Coronary artery (tissue), 2 donors: ENCODE data around the gene UCN.
A peak's percentile ranks its signal among the peaks of the same experiment; 100 is the strongest.
"Not testable (repeated sequence)": the region's sequence is repeated elsewhere in the genome, so short reads cannot be mapped to it uniquely, and the experiment has no call there.

ENCODE experiments used
- DNase-seq: peaks from one replicate; pipeline ENCODE4 v3.0.0-alpha.2; 2017; ENCODE audit warnings: low spot score
- H3K27ac ChIP-seq, 2 donors: fragments of 200-600 bp; sonication (generic); one replicate each; pipeline ENCODE4 v1.5.1; 2016 to 2019
- H3K4me3 ChIP-seq: fragments of 200-600 bp; sonication (generic); 2 replicates; pipeline ENCODE4 v1.5.1; 2016; ENCODE audit warnings: mild to moderate bottlenecking, moderate library complexity
- TF ChIP-seq, protein P1 (sequence below): fragments of 200-600 bp; sonication (generic); IDR thresholded peaks from one replicate; pipeline ENCODE4 v1.5.1; 2019; ENCODE audit warnings: antibody characterized with exemption

Gene UCN

DNA sequence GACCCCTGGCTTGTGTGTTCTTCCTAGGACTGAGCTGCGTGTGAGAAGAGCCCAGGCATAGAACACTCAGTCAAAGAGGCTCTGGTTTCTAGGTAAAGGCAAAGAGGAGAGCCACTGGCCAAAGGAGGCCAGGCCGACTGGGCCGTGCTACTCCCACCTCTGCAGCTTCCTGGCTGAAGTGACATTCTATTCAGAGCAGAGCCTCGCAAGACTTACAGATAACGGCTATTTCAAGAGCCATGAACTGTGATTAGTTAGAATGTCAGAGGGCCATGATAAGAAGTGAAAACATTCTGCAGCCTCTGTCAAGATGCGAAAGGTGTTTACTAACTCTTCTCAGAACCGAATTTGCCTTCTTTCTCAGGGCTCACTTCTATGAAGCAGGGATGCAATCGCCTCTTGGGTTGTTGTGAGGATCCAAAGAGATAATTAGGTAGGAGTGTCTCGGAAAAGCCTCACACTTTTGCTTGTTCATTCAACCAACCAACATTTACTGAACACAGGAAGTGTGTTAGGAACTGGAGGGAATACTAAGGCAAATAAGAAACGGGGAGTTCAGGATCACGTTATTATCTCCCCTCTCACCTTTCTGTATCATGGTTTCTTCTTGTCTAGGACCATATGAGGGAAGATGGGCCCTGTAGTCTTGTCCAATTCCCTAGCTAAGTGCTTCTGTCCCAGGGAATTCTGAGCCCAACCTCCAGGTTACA lies 36.5 kb downstream of the UCN start:
- Histone ChIP-seq H3K4me3 (no peak overlapping the region), H3K27ac (no peak overlapping the region)
- no peak for DNase-seq
- TF ChIP-seq, protein P1, sequence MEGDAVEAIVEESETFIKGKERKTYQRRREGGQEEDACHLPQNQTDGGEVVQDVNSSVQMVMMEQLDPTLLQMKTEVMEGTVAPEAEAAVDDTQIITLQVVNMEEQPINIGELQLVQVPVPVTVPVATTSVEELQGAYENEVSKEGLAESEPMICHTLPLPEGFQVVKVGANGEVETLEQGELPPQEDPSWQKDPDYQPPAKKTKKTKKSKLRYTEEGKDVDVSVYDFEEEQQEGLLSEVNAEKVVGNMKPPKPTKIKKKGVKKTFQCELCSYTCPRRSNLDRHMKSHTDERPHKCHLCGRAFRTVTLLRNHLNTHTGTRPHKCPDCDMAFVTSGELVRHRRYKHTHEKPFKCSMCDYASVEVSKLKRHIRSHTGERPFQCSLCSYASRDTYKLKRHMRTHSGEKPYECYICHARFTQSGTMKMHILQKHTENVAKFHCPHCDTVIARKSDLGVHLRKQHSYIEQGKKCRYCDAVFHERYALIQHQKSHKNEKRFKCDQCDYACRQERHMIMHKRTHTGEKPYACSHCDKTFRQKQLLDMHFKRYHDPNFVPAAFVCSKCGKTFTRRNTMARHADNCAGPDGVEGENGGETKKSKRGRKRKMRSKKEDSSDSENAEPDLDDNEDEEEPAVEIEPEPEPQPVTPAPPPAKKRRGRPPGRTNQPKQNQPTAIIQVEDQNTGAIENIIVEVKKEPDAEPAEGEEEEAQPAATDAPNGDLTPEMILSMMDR = no peak

DNA sequence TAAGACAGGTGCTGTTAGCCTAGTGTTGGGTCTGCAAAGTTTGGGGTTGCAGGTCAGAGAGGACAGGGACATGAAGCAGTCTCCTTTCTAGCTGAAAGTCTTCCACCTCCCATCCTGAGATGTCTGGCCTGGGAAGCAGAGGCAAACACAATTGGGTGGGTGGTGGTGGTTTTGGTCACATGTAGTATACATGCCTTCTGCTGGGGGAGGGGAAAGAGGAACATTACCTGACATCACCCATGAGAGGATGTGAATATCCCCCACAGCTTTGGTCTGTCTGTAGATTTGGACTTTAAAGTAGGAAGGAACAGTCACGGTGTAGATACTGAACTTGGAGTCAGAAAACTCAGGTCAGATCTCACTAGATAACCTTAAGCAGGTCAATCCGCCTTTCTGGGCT lies 37.6 kb downstream of the UCN start:
- TF ChIP-seq, protein P1 = no peak
- H3K27ac ChIP-seq = no peak overlapping the region
- no peak overlapping the region for H3K4me3 ChIP-seq
- no peak for DNase-seq

DNA sequence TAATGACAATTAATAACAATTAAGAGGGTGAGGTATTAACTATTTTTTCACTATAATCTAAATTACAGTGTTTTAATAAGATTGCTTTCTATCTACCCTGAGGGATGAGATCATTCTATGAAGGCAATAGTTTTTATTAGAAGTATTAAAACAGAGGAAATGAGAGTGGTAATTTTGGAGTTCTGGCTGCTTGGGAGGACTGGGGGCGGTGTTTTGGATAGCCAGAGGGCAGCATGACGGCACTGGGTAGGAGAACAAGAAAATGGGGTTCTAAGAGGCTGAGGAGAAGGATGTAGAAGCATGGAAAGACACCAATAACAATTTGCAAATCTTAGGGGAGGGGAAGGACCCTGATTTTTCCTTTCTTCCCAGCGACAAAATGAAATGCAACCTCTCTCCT lies 38.1 kb downstream of the UCN start:
- DNase-seq = no peak
- H3K4me3 ChIP-seq = no peak overlapping the region
- TF ChIP-seq, protein P1 = no peak
- H3K27ac ChIP-seq = no peak overlapping the region

DNA sequence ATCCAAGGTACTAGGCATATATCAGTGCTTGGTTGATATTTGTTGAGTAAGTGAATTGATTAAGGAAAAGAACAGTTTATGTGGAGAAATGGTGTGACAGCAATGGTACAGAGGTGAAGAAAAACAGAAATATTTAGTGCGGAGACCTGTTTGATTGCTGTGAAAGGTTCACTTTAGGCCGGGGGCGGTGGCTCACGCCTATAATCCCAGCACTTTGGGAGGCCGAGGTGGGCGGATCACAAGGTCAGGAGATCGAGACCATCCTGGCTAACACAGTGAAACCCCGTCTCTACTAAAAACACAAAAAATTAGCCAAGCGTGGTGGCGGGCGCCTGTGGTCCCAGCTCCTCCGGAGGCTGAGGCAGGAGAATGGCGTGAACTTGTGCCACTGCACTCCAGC lies 39.9 kb downstream of the UCN start:
- H3K4me3 ChIP-seq, DNase-seq, H3K27ac ChIP-seq: not testable (repeated sequence)

DNA sequence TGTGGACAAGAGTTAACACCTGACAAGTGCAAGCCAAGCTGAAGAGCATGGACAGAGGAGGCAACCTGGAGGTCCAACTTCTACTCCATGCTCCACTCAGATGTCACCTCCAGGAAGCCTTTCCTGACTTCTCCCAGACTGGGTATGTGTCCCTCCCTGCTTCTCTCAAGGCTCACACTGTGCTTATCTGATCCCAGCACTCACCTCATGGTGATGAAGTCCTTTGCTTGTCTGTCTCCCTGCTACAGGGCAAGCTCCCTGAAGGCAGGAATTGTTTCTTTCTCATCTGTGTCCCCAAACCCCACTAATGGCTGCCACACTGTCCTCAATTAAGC lies 42.7 kb downstream of the UCN start:
- TF ChIP-seq, protein P1 = no peak
- H3K27ac ChIP-seq = no peak overlapping the region
- no peak for DNase-seq
- H3K4me3 ChIP-seq = no peak overlapping the region

DNA sequence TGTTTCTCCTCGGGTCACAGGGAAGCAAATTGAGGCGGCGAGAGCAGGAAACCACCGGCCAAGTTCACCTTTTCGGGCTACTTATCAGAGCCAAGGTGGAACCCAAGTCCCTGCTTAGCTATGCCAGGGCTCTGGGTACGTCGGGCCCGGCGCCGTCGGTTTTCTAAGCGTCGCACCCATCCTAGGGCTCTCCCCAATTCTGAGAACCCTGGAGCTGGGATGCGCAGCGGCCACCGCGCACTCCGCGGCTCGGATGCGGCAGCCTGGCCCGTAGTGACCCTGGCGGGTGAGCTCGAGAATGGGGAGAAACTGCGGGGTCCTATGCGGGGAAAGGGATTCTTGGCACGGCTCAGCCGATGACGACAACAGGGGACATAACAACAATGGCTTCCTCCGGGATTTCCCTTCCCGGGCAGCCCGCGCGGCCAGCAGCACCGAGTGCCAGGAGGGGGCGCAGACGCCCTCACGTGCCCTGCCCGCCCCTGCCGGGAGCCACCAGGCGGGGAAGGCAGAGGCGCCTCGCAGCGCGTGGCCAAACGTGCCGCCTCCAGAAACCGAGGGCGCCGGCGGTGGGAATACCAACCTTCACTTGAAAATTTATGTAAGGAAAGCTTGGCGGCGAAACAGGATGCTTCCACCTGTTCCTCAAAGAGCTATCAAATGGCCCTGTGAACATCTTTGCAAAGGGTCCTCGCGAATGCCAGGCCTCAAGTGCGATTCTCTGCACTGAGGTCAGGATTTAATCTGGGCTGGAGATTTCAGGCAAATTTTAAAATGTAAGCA lies 43.3 kb downstream of the UCN start:
- DNase-seq = no peak
- peak overlapping the region; percentile 66 for H3K4me3 ChIP-seq
- TF ChIP-seq, protein P1 = no peak

DNA sequence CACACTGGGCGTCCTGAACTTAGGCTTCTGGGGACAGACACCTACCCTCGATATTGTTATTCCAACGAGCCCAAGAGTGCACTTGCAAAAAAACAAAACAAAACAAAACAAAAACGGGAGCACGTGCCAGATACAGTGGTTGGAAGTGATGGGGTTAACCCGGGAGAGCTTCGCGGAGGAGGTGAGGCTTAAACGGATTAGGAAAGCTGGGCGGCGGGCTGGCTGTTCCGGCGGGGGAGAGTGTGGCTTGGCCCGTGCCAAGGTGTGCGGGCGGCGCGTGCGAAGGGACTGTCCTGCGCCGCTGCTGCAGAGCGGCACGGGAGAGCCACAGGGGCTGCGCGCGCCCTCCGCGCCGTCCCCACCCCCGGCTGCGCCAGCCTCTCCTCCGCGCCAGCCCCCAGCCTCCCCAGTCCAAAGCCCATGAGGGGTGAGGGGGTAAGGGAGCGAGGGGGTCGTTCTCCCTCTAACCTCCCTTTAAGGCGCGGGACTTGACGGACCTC lies 43.9 kb downstream of the UCN start:
- no peak overlapping the region for H3K27ac ChIP-seq
- no peak for DNase-seq
- peak overlapping the region; percentile 66 for H3K4me3 ChIP-seq
- TF ChIP-seq, protein P1 = no peak

More for the DNA sequence above, 43.3 kb downstream of the UCN start:
- H3K27ac ChIP-seq = no peak overlapping the region
